Neutrophil (primary cell): ENCODE data around the gene BTRC.

Experiments
- H3K27ac ChIP-seq: fragments of 200-600 bp; sonication (generic); 2 replicates; pipeline ENCODE4 v1.5.1; 2016; ENCODE audit warnings: mild to moderate bottlenecking, moderate library complexity
- H3K27me3 ChIP-seq: fragments of 200-600 bp; sonication (generic); 2 replicates; pipeline ENCODE4 v1.6.0; 2016; ENCODE audit warnings: mild to moderate bottlenecking
- H3K36me3 ChIP-seq: fragments of 200-600 bp; sonication (generic); 2 replicates; pipeline ENCODE4 v1.5.1; 2017
- H3K4me1 ChIP-seq, 2 experiments: fragments of 200-600 bp in 1 of 2; sonication (generic) in 1 of 2; 1 replicate in 1 of 2; 2 replicates in 1 of 2; pipeline versions ENCODE4 v1.5.1 to v1.6.1; 2013 to 2016; ENCODE audit warnings: low read depth in 1 of 2, low read length in 1 of 2, mild to moderate bottlenecking in 1 of 2, moderate library complexity in 1 of 2; ENCODE audit not compliant: control insufficient read depth in 1 of 2, insufficient read depth in 1 of 2
- H3K4me3 ChIP-seq, 2 experiments: fragments of 200-600 bp in 1 of 2; sonication (generic) in 1 of 2; 1 replicate in 1 of 2; 2 replicates in 1 of 2; pipeline ENCODE4 v1.5.1; 2013 to 2016; ENCODE audit warnings: low read depth in 1 of 2, low read length in 1 of 2, mild to moderate bottlenecking in 1 of 2, moderate library complexity in 1 of 2
- H3K9me3 ChIP-seq: fragments of 200-600 bp; sonication (generic); 2 replicates; pipeline ENCODE4 v1.5.1; 2016
- CTCF ChIP-seq: fragments of 200-600 bp; sonication (generic); IDR thresholded peaks from 2 replicates; pipeline ENCODE4 v1.5.1; 2016; ENCODE audit warnings: antibody characterized with exemption

The BTRC gene

GRCh38 chr10:101573885-101574753, 220.2 kb downstream of the BTRC start:
- H3K27me3 ChIP-seq, result peaks cover 19% of the 10 kb centered on the region
- peaks cover 21% of the 10 kb centered on the region for H3K36me3 ChIP-seq
- H3K27ac ChIP-seq, result no peak overlapping the region
- no peak for TF ChIP-seq CTCF
- no peak overlapping the region for H3K4me3 ChIP-seq
- peaks cover 10 to 16% of the 10 kb centered on the region in 2 experiments for H3K4me1 ChIP-seq
- H3K9me3 ChIP-seq, result no peaks in the 10 kb centered on the region

GRCh38 chr10:101575091-101575490, 221.1 kb downstream of the BTRC start:
- Histone ChIP-seq H3K4me3 (no peak overlapping the region), H3K36me3 (peaks cover 31% of the 10 kb centered on the region), H3K9me3 (no peaks in the 10 kb centered on the region), H3K4me1 (peaks cover 6 to 10% of the 10 kb centered on the region in 2 experiments), H3K27me3 (peaks cover 9% of the 10 kb centered on the region), H3K27ac (no peak overlapping the region)
- no peak for TF ChIP-seq CTCF

- peaks cover 37% of the 10 kb centered on the region for H3K36me3 ChIP-seq
- peaks cover 6% of the 10 kb centered on the region for H3K27me3 ChIP-seq
- no peak overlapping the region for H3K4me3 ChIP-seq
- TF ChIP-seq CTCF, result no peak
- H3K9me3 ChIP-seq, result no peaks in the 10 kb centered on the region
- no peak overlapping the region for H3K27ac ChIP-seq
- peaks cover 1 to 4% of the 10 kb centered on the region in 2 experiments for H3K4me1 ChIP-seq
Measured at GRCh38 chr10:101575580-101576210, 221.7 kb downstream of the BTRC start.

GRCh38 chr10:101576211-101576863, 222.4 kb downstream of the BTRC start:
- Histone ChIP-seq H3K27me3 (peaks cover under 1% of the 10 kb centered on the region), H3K36me3 (peaks cover 43% of the 10 kb centered on the region), H3K27ac (no peak overlapping the region), H3K4me3 (no peak overlapping the region), H3K9me3 (no peaks in the 10 kb centered on the region), H3K4me1 (no peaks in the 10 kb centered on the region)
- TF ChIP-seq CTCF, result no peak

GRCh38 chr10:101577121-101577871, 223.3 kb downstream of the BTRC start:
- no peaks in the 10 kb centered on the region for H3K4me1 ChIP-seq
- no peaks in the 10 kb centered on the region for H3K9me3 ChIP-seq
- no peak overlapping the region for H3K4me3 ChIP-seq
- H3K27ac ChIP-seq, result no peak overlapping the region
- TF ChIP-seq CTCF, result no peak
- H3K36me3 ChIP-seq, result peaks cover 51% of the 10 kb centered on the region
- no peaks in the 10 kb centered on the region for H3K27me3 ChIP-seq
